Stimulated activated naive B cell treated with anti-CD40 and anti-IgM and Interleukin-4, amounts not matched to agents 10 μg/mL and 1 μg/mL and 100 μg/mL, for 72 hours (primary cell): ENCODE results near the gene MCF2L.
"Not testable (repeated sequence)": the region's sequence is repeated elsewhere in the genome, so short reads cannot be mapped to it uniquely, and the experiment has no call there.

Experiments
- ATAC-seq, 2 donors: fragments of 150-1000 bp; cut with Tn5 transposase; replicated peaks; 2 replicates each; pipeline ENCODE4 v1.10.0; 2021; ENCODE audit warnings: moderate library complexity in 1 of 2
- DNase-seq: peaks from one replicate; pipeline ENCODE4 v3.0.0; 2021
- H3K27ac Mint-ChIP-seq: one replicate; pipeline ENCODE4 v1.8.0; 2022; ENCODE audit warnings: mild to moderate bottlenecking, mixed read lengths
- H3K27me3 Mint-ChIP-seq, 2 donors: one replicate each; pipeline ENCODE4 v1.8.0; 2022; ENCODE audit warnings: mixed read lengths in 2 of 2
- H3K36me3 Mint-ChIP-seq, 2 donors: one replicate each; pipeline ENCODE4 v1.8.0; 2022; ENCODE audit warnings: mixed read lengths in 2 of 2, mild to moderate bottlenecking in 1 of 2
- H3K4me1 Mint-ChIP-seq, 2 donors: one replicate each; pipeline ENCODE4 v1.8.0; 2022; ENCODE audit warnings: mixed read lengths in 2 of 2, mild to moderate bottlenecking in 1 of 2
- H3K4me3 Mint-ChIP-seq, 2 donors: one replicate each; pipeline ENCODE4 v1.8.0; 2022; ENCODE audit warnings: mild to moderate bottlenecking in 2 of 2, mixed read lengths in 2 of 2, moderate library complexity in 1 of 2
- H3K9me3 Mint-ChIP-seq, 2 donors: one replicate each; pipeline ENCODE4 v1.8.0; 2022; ENCODE audit warnings: mixed read lengths in 2 of 2, mild to moderate bottlenecking in 1 of 2

MCF2L gene

DNA sequence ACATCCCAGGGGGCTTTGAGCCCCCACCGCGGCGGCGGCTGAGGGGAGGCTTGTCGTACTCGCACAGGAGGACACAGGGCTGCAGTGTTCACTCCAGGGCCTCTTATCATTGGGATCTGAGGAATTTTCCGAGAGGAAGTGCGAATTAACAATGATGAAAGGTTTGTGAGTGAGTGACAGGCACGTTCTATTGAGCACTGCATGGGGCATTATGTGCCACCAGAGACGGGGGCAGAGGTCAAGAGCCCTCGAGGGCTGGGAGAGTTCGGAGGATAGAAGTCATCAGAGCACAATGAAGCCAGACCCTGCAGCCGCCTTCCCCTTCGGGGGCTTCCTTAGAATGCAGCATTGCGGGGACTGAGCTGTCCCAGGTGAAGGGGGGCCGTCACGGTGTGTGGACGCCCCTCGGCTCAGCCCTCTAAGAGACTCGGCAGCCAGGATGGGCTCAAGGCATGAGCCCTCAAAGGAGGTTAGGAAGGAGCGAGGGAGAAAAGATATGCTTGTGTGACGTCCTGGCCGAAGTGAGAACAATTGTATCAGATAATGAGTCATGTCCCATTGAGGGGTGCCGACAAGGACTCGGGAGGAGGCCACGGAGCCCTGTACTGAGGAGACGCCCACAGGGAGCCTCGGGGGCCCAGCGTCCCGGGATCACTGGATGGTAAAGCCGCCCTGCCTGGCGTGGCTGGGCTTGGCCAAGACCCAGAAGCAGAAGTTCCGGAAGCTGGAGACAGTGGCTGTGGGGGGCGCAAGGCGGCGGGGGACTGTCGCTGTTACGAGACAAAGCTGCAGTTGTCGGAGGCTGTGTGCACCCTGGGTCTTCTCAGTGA is 53.9 kb downstream of the MCF2L start:
- DNase-seq (no peak), ATAC-seq (no peak)
- H3K36me3 Mint-ChIP-seq, result peaks cover 6 to 7% of the 10 kb centered on the region in 2 donors
- H3K27ac Mint-ChIP-seq, result no peak overlapping the region
- H3K9me3 Mint-ChIP-seq, result peaks cover 4 to 5% of the 10 kb centered on the region in 2 donors
- peaks cover 8 to 10% of the 10 kb centered on the region in 2 donors for H3K4me1 Mint-ChIP-seq
- no peak overlapping the region for H3K4me3 Mint-ChIP-seq
- no peaks in the 10 kb centered on the region for H3K27me3 Mint-ChIP-seq

DNA sequence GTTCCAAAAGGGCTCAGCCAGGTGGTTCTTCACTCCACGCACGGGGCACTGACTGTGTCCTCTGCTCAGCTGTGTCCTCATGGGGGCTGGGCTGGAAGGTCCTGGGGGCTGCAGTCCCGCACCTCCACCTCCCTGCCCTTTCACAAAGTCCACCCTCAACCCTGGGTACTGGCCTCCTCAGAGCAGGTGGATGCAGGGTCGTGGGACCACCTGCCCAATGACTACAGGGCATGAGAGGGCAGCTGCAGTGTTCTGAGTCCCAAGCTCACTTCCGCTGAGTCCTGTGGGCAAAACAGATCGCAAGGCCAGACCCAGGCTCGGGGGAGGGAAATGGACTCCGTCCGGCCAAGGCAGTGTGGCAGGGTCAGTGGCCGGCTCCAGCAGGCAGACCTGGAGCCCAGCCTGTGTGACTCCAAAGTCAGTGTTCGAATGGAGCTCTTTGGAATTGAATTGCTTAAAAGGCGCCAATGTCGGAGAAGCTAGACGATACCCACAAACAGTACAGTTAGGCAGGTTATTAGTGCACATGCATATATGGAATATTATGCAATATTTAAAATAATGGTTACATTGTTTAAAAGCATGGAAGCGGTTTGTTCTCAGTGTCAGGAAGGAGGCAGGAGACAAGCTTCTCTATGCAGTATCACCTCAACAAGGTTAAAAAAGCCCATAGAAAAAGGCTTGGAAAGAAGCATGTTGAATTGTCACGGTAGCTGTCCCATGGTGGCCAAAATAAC is 54.8 kb downstream of the MCF2L start:
- peaks cover 4 to 5% of the 10 kb centered on the region in 2 donors for H3K9me3 Mint-ChIP-seq
- H3K4me3 Mint-ChIP-seq, result no peak overlapping the region
- H3K27me3 Mint-ChIP-seq, result no peaks in the 10 kb centered on the region
- no peak overlapping the region for H3K27ac Mint-ChIP-seq
- H3K36me3 Mint-ChIP-seq, result peaks cover 3 to 4% of the 10 kb centered on the region in 2 donors
- DNase-seq (no peak), ATAC-seq (no peak)
- peaks cover 14% of the 10 kb centered on the region in 2 donors for H3K4me1 Mint-ChIP-seq

DNA sequence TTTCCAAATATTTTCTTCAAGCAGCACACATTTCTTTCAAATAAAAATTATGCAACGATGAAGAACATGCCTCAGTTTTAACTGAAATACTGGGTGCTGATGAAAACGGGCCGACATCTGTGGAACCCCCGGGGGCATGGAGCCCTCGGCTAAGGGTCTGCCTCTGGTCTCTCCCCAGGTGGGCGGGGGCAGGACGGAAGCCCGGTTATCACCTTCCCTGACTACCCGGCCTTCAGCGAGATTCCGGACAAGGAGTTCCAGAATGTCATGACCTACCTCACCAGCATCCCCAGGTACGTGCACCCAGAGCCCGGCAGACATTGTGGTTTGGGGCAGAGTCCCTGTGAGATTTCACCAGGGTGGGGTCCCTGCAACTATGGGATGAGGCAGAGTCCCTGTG is 55.5 kb downstream of the MCF2L start:
- no peak for ATAC-seq
- no peaks in the 10 kb centered on the region for H3K27me3 Mint-ChIP-seq
- peaks cover 15 to 17% of the 10 kb centered on the region in 2 donors for H3K4me1 Mint-ChIP-seq
- H3K9me3 Mint-ChIP-seq, result peaks cover 4 to 5% of the 10 kb centered on the region in 2 donors
- peaks cover 0 to 2% of the 10 kb centered on the region in 2 donors for H3K36me3 Mint-ChIP-seq
- no peak overlapping the region for H3K4me3 Mint-ChIP-seq
- no peak overlapping the region for H3K27ac Mint-ChIP-seq
- no peak for DNase-seq

DNA sequence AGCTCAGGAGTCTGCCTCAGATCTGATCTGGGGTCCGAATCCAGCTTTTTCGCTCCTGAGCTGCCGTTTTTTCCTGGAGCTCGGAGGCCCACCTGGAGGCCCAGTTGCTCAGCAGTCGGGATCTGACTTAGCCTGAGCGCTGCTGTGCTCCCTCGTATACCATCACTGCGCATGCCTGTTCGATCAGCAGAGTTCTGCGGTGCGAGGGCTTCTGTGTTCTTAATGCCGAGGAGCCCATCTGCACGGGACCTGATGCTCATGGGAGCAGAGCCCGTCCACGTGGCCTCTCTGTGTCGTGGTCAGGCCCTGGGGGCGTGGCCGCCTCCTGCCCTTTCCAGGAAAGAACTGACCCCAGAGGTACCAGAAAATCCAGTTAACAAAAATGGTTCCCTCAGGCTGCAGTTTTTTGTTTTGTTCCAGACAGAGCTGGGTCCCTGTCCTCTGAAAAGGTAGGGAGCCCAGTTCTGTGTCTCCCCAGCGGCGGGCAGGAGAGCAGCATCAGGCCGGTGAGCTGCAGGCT is 57.4 kb downstream of the MCF2L start:
- ATAC-seq (no peak), DNase-seq (no peak)
- Mint-ChIP-seq H3K9me3 (no peaks in the 10 kb centered on the region), H3K36me3 (peaks cover 0 to 2% of the 10 kb centered on the region in 2 donors), H3K27ac (no peak overlapping the region), H3K4me3 (no peak overlapping the region), H3K27me3 (no peaks in the 10 kb centered on the region), H3K4me1 (peaks cover 5 to 12% of the 10 kb centered on the region in 2 donors)

DNA sequence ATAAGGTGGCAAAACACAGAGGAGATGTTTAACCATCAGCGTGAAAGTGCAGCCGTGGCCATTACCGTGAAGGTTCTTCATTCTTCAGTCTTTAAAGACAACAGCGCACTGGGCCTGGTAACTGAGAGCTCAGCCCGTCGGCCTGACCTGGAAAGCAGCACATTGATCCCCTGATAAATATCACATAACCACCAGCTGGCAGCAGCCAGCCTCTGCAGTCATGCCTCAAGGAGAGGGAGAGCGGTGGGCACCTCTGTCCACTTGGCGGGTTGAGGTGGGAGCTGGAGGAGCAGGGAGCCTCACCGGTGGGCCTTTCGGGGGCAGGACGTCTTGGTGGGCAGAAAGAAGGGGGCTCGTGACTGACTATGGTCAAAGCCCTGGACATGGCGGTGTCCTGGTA is 58.1 kb downstream of the MCF2L start:
- Mint-ChIP-seq H3K9me3 (no peaks in the 10 kb centered on the region), H3K27ac (no peak overlapping the region), H3K27me3 (no peaks in the 10 kb centered on the region), H3K4me3 (no peak overlapping the region), H3K4me1 (peaks cover 5 to 12% of the 10 kb centered on the region in 2 donors), H3K36me3 (peaks cover 0 to 2% of the 10 kb centered on the region in 2 donors)
- no peak for ATAC-seq
- DNase-seq, result no peak

DNA sequence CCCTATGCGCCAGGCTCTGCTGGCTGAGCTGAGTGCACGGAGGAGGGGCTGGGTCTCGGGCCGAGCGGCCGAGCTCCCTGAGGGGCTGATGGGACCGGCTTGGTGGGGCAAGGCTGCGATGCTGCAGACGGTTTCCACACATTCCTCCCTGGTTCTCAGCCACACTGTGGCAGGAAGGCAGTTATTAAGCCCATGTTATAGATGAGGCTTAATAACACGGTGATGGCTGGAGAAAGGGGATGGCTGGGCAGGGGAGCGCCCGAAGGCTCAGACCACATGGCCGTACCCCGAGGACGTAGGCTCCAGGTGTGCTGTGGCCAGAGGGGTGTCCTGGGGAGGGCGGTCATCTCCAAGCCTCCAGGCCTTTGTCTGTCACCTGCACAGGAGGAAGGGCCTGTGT is 58.6 kb downstream of the MCF2L start:
- H3K27me3 Mint-ChIP-seq, result no peaks in the 10 kb centered on the region
- no peak overlapping the region for H3K27ac Mint-ChIP-seq
- ATAC-seq (no peak), DNase-seq (no peak)
- no peak overlapping the region for H3K4me3 Mint-ChIP-seq
- H3K36me3 Mint-ChIP-seq, result peaks cover 0 to 2% of the 10 kb centered on the region in 2 donors
- H3K9me3 Mint-ChIP-seq, result no peaks in the 10 kb centered on the region
- peaks cover 5 to 12% of the 10 kb centered on the region in 2 donors for H3K4me1 Mint-ChIP-seq

DNA sequence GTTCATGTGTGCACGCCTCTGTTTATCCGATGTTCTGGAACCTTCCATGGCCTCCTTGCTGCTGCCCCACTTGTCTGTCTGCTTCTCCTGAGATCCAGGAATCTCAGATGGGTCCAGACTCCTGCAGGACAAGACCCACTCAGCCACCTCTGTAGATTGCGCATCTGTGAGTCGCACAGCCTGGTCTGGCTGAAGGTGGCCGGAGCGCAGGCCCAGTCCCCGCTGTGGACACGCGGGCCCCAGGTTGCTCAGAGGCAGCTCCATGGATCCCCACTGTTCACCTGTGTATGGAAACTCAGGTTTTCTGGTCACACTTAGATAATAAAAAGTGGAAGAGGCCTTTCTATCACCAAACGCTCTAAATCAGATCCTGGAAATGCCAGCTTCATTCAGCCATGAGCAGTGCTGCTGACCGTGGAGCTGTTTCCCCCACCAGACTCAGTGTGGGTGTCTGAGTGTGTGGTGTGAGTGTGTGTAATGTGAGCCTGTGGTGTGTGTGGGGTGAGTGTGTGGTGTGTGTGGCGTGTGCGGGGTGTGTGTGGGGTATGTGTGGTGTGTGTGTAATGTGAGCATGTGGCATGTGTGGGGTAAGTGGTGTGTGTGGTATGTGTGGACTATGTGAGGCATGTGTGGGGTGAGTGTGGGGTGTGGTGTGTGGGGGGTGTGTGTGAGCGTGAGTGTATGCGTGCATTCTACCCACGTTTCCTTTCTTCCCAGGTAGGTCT is 59.5 kb downstream of the MCF2L start:
- Mint-ChIP-seq H3K9me3 (no peaks in the 10 kb centered on the region), H3K4me1 (peaks cover 5 to 12% of the 10 kb centered on the region in 2 donors), H3K4me3 (no peak overlapping the region), H3K27me3 (no peaks in the 10 kb centered on the region), H3K27ac (no peak overlapping the region), H3K36me3 (peaks cover 0 to 2% of the 10 kb centered on the region in 2 donors)
- peak; percentile 36 to 57 for ATAC-seq
- no peak for DNase-seq

DNA sequence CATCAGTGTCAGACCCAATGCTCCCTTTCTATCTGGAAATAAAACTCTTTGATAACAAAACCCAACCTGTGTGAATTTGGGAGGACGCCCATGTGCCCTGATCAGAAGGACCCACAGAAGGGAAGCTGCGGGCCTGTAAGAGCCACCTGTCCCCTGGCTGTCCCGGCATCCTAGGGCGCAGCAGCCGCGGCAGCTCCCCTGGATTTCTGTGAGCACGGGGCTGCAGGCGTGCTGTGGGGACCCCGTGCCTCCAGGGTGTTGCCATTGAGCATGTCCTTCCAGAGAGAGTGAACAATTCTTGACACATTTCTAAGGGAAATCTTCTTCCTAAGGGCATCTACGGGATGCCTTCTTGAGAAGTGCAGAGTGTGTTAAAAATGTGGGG is 60.0 kb downstream of the MCF2L start:
- H3K36me3 Mint-ChIP-seq, result peaks cover 0 to 2% of the 10 kb centered on the region in 2 donors
- no peak overlapping the region for H3K4me3 Mint-ChIP-seq
- H3K27me3 Mint-ChIP-seq, result no peaks in the 10 kb centered on the region
- DNase-seq, result no peak
- H3K9me3 Mint-ChIP-seq, result no peaks in the 10 kb centered on the region
- no peak overlapping the region for H3K27ac Mint-ChIP-seq
- peaks cover 5 to 12% of the 10 kb centered on the region in 2 donors for H3K4me1 Mint-ChIP-seq
- no peak for ATAC-seq

DNA sequence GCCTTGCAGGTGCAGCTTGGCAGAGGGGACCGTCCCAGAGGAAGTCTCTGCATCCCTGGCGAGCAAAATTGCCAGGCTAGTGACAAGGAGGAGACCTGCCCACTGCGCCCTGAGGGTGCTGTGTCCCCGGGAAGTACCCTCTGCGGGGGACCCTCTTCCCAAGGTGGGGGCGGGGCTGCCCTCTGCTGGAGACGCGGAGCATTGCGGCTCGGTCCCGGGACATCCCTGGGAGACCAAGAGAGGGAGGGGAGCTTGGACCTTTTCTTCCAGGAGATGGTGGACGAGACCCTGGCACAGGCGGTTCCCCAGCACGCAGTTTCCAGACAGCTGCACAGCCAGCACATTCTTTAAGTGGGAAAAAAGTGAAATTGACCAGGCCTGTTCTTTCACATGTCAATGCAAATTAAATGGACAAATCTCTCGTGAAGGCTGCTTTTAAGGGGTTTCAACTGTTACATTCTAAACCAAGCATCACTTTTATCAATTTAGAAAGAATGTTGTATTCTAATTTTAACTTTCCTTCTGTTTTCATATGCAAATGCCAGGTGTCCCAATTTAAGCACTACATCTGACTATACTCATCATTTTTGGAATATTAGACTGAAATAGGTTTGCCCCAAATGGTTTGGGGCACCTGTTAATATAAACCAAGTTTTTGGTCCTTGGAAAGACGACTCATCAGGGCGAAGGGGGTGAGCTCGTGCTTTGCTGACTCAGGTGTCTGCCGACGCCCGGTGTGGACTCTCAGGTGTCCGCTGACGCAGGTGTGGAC is 60.7 kb downstream of the MCF2L start:
- Mint-ChIP-seq H3K4me3 (no peak overlapping the region), H3K36me3 (peaks cover 0 to 2% of the 10 kb centered on the region in 2 donors), H3K9me3 (no peaks in the 10 kb centered on the region), H3K4me1 (peaks cover 5 to 12% of the 10 kb centered on the region in 2 donors), H3K27me3 (no peaks in the 10 kb centered on the region), H3K27ac (peak overlapping the region; percentile 53)
- peak; percentile 19 for DNase-seq
- ATAC-seq, result peak; percentile 50 to 64

DNA sequence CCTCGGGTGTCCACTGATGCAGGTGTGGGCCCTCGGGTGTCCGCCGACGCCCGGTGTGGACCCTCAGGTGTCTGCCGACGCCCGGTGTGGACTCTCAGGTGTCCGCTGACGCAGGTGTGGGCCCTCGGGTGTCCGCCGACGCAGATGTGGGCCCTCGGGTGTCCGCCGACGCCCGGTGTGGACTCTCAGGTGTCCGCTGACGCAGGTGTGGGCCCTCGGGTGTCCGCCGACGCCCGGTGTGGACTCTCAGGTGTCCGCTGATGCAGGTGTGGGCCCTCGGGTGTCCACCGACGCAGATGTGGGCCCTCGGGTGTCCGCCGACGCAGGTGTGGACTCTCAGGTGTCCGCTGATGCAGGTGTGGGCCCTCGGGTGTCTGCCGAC is 61.2 kb downstream of the MCF2L start:
- H3K36me3 Mint-ChIP-seq, H3K27ac Mint-ChIP-seq, H3K4me3 Mint-ChIP-seq, H3K9me3 Mint-ChIP-seq, ATAC-seq, H3K27me3 Mint-ChIP-seq, DNase-seq: not testable (repeated sequence)
- peaks cover 5 to 12% of the 10 kb centered on the region in 2 donors for H3K4me1 Mint-ChIP-seq

DNA sequence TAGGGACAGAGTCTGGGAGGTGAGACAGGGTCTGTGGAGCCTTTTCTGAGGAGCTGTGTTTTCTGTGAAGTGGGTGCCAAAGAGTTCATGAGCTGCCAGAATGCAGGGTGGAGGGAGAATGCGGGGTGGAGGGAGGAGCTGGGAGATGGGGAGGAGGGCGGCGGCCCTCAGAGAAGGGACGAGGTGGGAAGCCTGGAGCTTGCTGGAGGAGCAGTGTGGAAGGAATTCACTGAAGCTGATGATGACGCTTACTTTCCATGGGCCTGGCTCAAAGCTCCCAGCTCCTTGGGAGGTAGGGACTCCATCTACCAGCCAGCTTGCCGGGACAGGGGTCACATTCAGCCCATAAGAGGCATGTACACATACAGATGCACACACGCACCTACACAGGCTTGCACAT is 62.5 kb downstream of the MCF2L start:
- H3K27ac Mint-ChIP-seq, result no peak overlapping the region
- H3K27me3 Mint-ChIP-seq, result no peaks in the 10 kb centered on the region
- H3K4me1 Mint-ChIP-seq, result peaks cover 5 to 12% of the 10 kb centered on the region in 2 donors
- peaks cover 2 to 3% of the 10 kb centered on the region in 2 donors for H3K36me3 Mint-ChIP-seq
- no peaks in the 10 kb centered on the region for H3K9me3 Mint-ChIP-seq
- no peak overlapping the region for H3K4me3 Mint-ChIP-seq
- DNase-seq, result no peak
- no peak for ATAC-seq

DNA sequence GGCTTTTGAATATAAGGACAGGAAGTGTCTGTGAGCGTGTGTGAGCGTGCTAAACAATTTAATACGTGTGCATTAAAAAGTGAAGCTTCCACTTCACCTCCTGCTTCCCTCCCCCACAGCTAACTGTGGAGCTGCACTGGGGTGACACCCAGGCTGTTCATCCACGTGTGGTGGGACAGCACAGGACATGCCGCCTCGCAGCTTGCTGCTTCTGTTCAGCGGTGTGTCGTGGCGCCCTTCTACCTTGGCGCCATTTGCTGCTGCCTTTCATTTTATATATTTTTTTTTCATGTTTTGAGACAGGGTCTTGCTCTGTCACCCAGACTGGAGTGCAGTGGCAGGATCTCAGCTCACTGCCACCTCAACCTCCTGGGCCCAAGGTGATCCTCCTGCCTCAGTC is 63.3 kb downstream of the MCF2L start:
- no peak for DNase-seq
- Mint-ChIP-seq H3K4me1 (peaks cover 5 to 12% of the 10 kb centered on the region in 2 donors), H3K27me3 (no peaks in the 10 kb centered on the region), H3K9me3 (no peaks in the 10 kb centered on the region), H3K36me3 (peaks cover 0 to 3% of the 10 kb centered on the region in 2 donors), H3K4me3 (no peak overlapping the region), H3K27ac (no peak overlapping the region)
- ATAC-seq, result no peak

DNA sequence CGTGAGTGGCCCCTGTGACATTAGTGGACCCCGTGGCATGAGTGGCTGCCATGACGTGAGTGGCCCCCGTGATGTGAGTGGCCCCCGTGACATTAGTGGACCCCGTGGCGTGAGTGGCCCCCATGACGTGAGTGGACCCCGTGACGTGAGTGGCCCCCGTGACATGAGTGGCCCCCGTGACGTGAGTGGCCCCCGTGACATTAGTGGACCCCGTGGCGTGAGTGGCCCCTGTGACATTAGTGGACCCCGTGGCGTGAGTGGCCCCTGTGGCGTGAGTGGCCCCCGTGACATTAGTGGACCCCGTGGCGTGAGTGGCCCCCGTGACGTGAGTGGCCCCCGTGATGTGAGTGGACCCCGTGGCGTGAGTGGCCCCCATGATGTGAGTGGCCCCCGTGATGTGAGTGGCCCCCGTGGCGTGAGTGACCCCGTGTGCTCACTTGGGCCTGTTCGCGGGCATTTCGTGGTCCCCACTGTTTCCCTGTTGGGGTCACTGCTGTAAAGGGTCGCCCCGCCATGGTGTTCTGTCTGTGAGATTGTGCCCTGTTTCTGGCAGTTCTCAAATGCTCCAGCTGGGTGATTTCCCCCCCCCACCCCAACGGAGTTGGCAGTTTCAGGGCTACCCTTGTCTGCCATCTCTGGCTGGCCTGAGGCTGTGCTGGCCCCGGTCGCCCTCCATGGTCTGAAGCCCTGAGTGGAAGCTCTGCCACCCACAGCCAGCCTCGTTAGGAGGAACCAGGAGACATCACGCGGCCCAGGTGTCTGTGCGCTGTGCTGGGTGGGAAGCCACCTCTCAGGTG is 64.2 kb downstream of the MCF2L start:
- H3K36me3 Mint-ChIP-seq, result peaks cover 3 to 5% of the 10 kb centered on the region in 2 donors
- H3K4me1 Mint-ChIP-seq, result peaks cover 5 to 12% of the 10 kb centered on the region in 2 donors
- no peak overlapping the region for H3K27ac Mint-ChIP-seq
- no peak overlapping the region for H3K4me3 Mint-ChIP-seq
- no peaks in the 10 kb centered on the region for H3K27me3 Mint-ChIP-seq
- ATAC-seq, result no peak
- no peaks in the 10 kb centered on the region for H3K9me3 Mint-ChIP-seq
- no peak for DNase-seq
